Activated naive CD8-positive, alpha-beta T cell treated with anti-CD3 and anti-CD28 coated beads, Interleukin-2, amount 50 U/mL, for 16 hours (primary cell): ENCODE measurements around the gene KRTAP2-1.
"Not testable (repeated sequence)": the region's sequence is repeated elsewhere in the genome, so short reads cannot be mapped to it uniquely, and the experiment has no call there.

Experiments used
- DNase-seq: peaks from one replicate; pipeline ENCODE4 v3.0.0-alpha.2; 2020; ENCODE audit warnings: low read depth, low spot score

KRTAP2-1 gene

GRCh38 chr17:41057547-41057946, 10.4 kb upstream of the KRTAP2-1 start:
- DNase-seq, result no peak

- not testable (repeated sequence) for DNase-seq
Observed at GRCh38 chr17:41055130-41055529, 8.0 kb upstream of the KRTAP2-1 start, which contains the start of gene KRTAP2-2. Gene KRTAP2-2, minus strand, starts transcription at chr17:41055230. Its CDS starts 19 bp downstream, at chr17:41055211.

GRCh38 chr17:41054556-41054955, 7.4 kb upstream of the KRTAP2-1 start:
- not testable (repeated sequence) for DNase-seq

GRCh38 chr17:41054025-41054424, 6.9 kb upstream of the KRTAP2-1 start:
- DNase-seq, result no peak

- DNase-seq, result no peak
Observed at GRCh38 chr17:41052566-41052965, 5.5 kb upstream of the KRTAP2-1 start.

GRCh38 chr17:41049110-41049509, 2.0 kb upstream of the KRTAP2-1 start:
- no peak for DNase-seq

- no peak for DNase-seq
Observed at GRCh38 chr17:41048441-41048840, 1.3 kb upstream of the KRTAP2-1 start.

- DNase-seq, result no peak
Observed at GRCh38 chr17:41042953-41043352, 4.2 kb downstream of the KRTAP2-1 start.

- not testable (repeated sequence) for DNase-seq
Observed at GRCh38 chr17:41040783-41041571, 6.1 kb downstream of the KRTAP2-1 start, which contains the start of gene KRTAP1-1. Gene KRTAP1-1, minus strand, starts transcription at chr17:41041450. Its CDS starts 53 bp downstream, at chr17:41041397.

GRCh38 chr17:41037853-41038350, 9.2 kb downstream of the KRTAP2-1 start:
- no peak for DNase-seq

- DNase-seq, result not testable (repeated sequence)
Observed at GRCh38 chr17:41034346-41034935, 12.7 kb downstream of the KRTAP2-1 start, which contains the start of gene KRTAP1-3. Gene KRTAP1-3, minus strand, starts transcription at chr17:41034874. Its CDS starts 53 bp downstream, at chr17:41034821.

- DNase-seq, result no peak
Observed at GRCh38 chr17:41029633-41030245, 17.4 kb downstream of the KRTAP2-1 start, which contains the start of gene KRTAP1-4. Gene KRTAP1-4, minus strand, starts transcription at chr17:41030195. Its CDS starts 117 bp downstream, at chr17:41030078.

- DNase-seq, result no peak
Observed at GRCh38 chr17:41026715-41027471, 20.2 kb downstream of the KRTAP2-1 start, which contains the start of gene KRTAP1-5. Gene KRTAP1-5, minus strand, starts transcription at chr17:41027208. Its CDS starts 53 bp downstream, at chr17:41027155.

GRCh38 chr17:41024697-41025096, 22.4 kb downstream of the KRTAP2-1 start:
- no peak for DNase-seq

GRCh38 chr17:41020336-41020735, 26.8 kb downstream of the KRTAP2-1 start:
- DNase-seq, result no peak

GRCh38 chr17:41019415-41019814, 27.7 kb downstream of the KRTAP2-1 start:
- DNase-seq, result no peak

GRCh38 chr17:41018541-41018940, 28.6 kb downstream of the KRTAP2-1 start:
- DNase-seq, result no peak

- DNase-seq, result no peak
Observed at GRCh38 chr17:41016578-41017215, 30.4 kb downstream of the KRTAP2-1 start.

- no peak for DNase-seq
Observed at GRCh38 chr17:41015454-41015853, 31.7 kb downstream of the KRTAP2-1 start.

GRCh38 chr17:41013606-41014005, 33.5 kb downstream of the KRTAP2-1 start:
- DNase-seq, result no peak

- DNase-seq, result no peak
Observed at GRCh38 chr17:41013181-41013580, 33.9 kb downstream of the KRTAP2-1 start.
